Gastrocnemius medialis (tissue), 4 donors: ENCODE results near the gene SLC8B1.

Source experiments
- POLR2A ChIP-seq, 2 donors: fragments of 450-650 bp; IDR thresholded peaks; one replicate each; pipeline ENCODE4 v1.6.1; 2017; ENCODE audit warnings: antibody characterized with exemption in 2 of 2, mild to moderate bottlenecking in 2 of 2, moderate library complexity in 2 of 2
- TF ChIP-seq, protein P1 (sequence below), 5 experiments: fragments of 450-650 bp in 3 of 5; fragments of 200-600 bp in 2 of 5; sonication (generic) in 2 of 5; IDR thresholded peaks in 4 of 5; conservative IDR thresholded peaks in 1 of 5; 1 replicate in 4 of 5; 2 replicates in 1 of 5; pipeline ENCODE4 v1.5.1; 2016 to 2019; ENCODE audit warnings: antibody characterized with exemption in 5 of 5, mild to moderate bottlenecking in 3 of 5, moderate library complexity in 3 of 5

GRCh38 chr12:113269257-113269943, 65.5 kb downstream of the SLC8B1 start:
- TF ChIP-seq, protein P1, sequence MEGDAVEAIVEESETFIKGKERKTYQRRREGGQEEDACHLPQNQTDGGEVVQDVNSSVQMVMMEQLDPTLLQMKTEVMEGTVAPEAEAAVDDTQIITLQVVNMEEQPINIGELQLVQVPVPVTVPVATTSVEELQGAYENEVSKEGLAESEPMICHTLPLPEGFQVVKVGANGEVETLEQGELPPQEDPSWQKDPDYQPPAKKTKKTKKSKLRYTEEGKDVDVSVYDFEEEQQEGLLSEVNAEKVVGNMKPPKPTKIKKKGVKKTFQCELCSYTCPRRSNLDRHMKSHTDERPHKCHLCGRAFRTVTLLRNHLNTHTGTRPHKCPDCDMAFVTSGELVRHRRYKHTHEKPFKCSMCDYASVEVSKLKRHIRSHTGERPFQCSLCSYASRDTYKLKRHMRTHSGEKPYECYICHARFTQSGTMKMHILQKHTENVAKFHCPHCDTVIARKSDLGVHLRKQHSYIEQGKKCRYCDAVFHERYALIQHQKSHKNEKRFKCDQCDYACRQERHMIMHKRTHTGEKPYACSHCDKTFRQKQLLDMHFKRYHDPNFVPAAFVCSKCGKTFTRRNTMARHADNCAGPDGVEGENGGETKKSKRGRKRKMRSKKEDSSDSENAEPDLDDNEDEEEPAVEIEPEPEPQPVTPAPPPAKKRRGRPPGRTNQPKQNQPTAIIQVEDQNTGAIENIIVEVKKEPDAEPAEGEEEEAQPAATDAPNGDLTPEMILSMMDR (IDR thresholded peaks at IDR 0.05 in 4 of 5, conservative IDR thresholded peaks at IDR 0.05 in 1 of 5): no peak
- no peak for TF ChIP-seq POLR2A (IDR thresholded peaks at IDR 0.05)
